Measurements from ENCODE around the gene TEX10.

DNA sequence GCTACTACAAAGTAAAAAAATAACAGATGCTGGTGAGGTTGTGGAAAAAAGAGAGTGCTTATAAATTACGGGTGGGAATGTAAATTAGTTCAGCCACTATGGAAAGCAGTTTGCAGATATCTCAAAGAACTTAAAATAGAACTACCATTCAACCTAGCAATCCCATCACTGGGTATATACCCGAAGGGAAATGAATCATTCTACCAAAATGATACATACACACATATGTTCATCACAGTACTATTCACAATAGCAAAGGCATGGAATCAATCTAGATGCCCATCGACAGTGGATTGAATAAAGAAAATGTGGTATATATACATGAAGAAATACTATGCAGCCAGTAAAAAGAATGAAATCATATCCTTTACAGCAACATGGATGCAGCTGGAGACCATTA lies 6.3 kb upstream of the TEX10 start:
- TF ChIP-seq POLR2A (IDR thresholded peaks at IDR 0.05; ENCODE audit: low read depth, low read length) = no peak
- no peak for TF ChIP-seq TAF1 (IDR thresholded peaks at IDR 0.05; ENCODE audit: low read depth, low read length)
- TF ChIP-seq POLR2AphosphoS5 (IDR thresholded peaks at IDR 0.05; ENCODE audit: low read depth, low read length) = no peak
- TF ChIP-seq SPI1 (IDR thresholded peaks at IDR 0.05; ENCODE audit: low read depth, low read length) = no peak

Data from GM12891 (cell line).